GM18520 (cell line): Measurements from ENCODE around the gene PRPF6.

Source experiments
- ATAC-seq: cut with Tn5 transposase; IDR thresholded peaks from one replicate; pipeline ENCODE4 v1.9.1; 2021; ENCODE audit not compliant: unreplicated experiment

Gene PRPF6

DNA sequence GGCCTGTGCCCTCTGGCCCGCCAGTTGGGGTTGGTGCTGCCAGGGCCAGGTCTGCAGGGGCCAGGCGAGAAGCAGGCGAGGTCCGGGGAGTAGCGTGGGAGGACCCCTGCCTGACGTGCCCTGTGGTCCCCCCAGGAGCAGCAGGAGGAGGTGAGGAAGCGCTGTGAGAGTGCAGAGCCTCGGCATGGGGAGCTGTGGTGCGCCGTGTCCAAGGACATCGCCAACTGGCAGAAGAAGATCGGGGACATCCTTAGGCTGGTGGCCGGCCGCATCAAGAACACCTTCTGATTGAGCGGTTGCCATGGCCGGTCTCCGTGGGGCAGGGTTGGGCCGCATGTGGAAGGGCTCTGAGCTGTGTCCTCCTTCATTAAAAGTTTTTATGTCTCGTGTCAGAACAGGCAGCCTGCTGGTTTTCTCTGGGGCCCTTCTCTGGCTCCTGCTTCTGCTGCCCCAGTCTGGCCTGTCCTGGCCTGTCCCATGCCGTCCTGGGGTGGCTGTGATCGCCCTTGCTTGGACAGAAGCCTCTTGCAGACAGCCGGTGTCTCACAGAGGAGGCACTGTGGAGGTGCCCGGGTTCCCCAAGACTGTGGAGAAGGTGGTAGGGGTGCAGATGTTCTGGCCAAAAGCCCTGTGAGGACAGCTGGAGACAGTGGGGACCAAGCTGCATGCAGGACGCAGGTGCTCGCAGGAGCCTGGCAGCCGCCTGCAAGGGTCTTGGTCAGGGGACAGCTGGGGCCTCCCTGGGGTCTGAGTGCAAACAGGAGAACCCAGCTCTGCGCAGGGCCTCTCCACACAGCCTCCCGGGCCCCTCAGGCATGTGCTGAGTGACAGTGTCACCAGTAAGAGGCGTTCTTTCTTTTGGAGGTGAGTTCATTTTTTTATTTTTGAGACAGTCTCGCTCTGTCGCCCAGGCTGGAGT, 52.0 kb downstream of the PRPF6 start:
- no peak for ATAC-seq

DNA sequence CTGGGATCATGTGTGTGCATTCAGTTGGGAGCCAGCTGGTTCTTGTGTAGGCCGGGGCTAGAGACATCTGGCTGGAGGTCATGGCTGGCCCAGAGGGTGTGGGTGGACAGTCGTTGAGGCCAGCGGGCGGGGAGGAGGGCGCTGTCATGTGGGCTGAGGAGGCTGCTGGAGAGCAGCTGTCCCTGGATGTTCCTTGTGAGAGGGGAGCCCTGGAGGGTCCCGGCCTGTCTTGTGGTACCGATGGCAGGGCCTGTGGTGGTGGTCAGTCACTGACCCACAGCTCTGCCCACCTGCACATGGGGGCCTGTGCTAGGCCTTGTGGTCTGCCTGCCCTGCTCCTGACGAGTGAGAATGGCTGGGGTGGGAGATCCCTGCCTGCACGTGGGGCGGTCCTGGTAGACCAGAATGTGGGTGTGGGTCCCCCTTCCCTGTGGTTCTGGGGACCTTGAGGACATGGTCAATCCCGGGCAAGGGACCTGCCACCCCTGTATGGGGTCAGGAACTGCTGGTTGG, 53.1 kb downstream of the PRPF6 start:
- ATAC-seq, result no peak

DNA sequence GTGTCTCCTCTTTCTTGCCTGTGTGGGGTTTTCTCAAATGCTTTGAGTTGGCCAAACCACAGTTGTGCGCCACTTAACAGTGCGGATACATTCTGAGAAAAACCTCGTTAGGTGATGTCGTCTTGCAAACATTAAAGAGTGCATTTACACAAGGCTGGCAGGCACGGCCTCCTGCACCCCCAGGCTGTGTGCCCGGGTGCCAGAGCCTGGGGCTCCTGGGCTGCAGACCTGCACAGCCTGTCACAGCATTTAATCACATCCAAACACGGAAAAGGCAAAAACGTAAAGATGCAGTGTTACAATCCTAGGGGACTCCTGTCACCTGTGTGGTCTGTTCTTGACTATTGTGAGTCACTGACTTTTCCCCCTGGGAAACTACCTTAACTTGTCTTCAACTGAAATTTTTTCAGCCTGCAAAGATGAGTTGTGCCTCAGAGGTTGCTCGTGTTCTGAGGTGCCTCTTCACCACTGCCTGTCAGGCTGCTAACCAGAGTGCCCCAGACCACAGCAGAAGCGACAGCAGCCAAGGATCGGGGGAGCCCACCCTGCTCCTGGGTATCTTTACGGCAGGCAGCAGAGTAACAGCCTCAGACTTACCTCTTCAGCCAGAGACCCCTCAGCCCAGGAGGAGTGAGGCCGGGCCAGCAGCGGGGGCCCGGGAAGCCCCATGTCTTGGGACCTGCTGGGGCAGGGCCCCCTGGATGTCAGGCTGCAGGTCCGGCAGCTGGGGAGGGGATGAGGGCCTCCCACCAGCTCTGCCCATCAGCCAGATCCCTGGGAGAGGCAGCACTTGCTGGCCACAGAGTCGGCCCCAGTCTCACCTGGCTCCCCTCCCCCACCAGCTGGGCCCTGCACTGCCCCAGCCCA, 54.4 kb downstream of the PRPF6 start:
- no peak for ATAC-seq

DNA sequence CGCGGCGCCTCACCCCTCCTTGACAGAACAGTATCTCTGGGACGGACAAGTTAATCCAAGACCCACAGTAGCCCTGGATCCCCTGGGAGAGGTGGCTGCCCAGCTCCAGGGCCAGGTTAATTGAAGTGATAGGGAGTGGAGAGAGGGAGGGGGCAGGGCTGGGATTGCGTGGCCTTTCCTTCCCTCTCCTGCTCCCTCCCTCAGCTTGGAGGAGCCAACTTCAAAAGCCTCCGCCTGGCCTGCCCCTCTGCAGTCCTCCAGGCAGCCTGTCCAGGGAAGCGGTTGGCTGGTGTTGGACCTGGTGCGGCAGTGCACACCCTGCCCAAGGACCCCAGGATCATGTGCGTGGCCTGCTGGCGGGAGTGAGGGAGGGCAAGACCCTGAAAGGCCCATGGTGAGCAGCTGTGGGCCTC, 55.0 kb downstream of the PRPF6 start, which contains the start of gene C20orf204:
Gene C20orf204 (plus strand): TSS at position 250 of the 413 bp plus-strand sequence. CDS start 142 bp downstream, at position 392.
- ATAC-seq, result no peak

DNA sequence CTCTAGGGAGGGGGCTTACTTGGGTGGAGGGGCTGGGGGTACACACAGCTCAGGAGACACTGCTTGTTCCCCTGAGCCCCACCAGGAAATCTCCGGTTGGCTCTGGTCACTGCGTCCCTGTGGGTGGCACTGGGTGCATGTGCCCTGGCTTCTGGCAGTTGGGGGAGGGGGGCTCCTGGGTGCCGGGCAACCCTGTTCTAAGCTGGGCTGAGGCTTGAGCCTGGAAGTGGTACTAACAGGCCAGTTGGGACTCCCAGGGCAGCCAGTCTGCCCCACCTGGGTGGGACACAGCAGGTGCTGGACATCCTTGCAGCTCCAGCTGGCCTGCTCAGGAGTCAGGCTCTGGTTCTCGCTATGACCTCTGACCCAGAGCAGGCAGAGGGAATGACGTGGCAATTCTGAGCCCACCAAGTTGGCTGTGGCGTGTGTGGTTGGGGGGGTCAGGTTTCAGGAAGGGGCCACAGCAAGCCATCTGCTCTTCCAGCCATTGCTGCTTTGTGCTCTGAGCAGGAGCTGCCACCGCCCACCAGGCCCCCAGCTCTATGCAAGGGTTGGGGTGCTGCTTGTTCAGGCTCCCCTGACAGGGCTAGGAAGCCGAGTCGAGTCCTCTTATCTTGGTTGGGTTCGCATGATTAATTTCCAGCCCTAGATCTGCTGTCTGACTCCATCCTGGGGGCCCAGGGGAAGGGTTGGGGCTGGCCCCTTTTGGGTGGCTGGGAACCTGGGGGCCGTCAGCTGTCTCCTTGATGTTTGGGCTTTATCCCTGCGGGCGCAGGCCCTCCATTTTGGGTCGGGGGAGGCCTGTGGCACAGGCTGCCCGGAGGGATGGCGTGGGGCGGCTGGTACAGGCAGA, 55.6 kb downstream of the PRPF6 start:
- ATAC-seq, result no peak

DNA sequence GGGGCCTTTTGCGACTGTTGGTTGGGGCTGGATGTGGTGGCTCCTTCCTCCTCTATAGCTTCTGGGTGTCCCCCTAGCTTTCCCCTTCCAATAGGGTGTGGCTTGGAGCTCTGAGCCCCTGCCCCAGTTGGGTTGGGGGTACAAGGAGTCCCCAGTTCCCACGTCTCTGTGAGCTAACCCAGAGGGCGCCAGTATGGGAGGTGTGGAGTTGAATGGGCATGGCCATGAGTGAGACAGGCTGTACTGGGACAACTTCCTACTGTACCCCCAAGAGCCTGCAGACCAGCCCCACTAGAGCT, 56.2 kb downstream of the PRPF6 start:
- no peak for ATAC-seq

DNA sequence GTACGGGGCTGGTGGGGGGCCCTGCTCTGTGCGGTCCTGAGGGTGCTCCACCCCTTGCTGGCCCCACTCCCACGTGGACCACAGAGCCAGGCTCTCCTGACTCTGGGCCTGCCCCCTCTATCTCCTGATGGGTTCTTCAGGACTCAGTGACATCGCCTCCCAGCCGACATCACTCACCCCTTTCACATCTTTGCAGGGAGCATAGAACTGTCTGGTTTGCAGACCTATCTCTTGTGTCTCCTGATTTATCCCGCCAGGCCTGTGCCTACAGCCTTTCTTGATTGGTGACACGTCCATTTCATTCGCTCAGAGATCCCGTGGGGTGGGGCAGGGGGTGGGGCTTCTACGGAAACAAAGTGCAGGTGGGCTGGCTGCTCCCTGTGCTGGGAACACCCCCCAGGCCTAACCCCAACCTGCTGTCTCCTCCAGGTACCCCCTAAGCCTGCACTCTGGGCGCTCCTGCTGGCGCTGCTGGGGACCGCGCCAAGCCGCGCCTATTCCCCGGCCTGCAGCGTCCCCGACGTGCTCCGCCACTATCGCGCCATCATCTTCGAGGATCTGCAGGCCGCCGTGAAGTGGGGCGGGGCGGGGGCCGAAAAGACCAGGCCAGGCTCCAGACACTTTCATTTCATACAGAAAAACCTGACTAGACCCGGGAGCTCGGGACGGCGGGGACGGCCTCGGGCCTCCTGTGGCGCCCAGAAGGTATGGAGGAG, 56.7 kb downstream of the PRPF6 start:
- ATAC-seq, result no peak

DNA sequence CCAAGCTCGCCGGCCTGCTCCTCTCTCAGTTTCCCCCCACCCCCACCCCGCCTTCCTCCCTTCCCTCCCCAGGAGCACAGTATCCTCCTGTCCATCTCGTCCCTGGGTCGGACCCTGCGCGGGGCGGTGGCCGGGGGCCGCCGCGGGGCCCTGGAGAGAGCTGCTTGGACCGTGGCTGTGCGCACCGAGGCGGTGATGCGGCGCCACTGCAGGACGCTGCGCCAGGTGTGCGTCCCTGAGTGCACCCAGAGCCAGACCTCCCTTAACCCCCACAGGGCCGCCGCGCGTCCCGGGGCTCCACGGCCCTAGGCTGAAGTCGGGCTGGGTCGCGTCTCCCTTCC, 57.3 kb downstream of the PRPF6 start:
- ATAC-seq, result peak; percentile 17

DNA sequence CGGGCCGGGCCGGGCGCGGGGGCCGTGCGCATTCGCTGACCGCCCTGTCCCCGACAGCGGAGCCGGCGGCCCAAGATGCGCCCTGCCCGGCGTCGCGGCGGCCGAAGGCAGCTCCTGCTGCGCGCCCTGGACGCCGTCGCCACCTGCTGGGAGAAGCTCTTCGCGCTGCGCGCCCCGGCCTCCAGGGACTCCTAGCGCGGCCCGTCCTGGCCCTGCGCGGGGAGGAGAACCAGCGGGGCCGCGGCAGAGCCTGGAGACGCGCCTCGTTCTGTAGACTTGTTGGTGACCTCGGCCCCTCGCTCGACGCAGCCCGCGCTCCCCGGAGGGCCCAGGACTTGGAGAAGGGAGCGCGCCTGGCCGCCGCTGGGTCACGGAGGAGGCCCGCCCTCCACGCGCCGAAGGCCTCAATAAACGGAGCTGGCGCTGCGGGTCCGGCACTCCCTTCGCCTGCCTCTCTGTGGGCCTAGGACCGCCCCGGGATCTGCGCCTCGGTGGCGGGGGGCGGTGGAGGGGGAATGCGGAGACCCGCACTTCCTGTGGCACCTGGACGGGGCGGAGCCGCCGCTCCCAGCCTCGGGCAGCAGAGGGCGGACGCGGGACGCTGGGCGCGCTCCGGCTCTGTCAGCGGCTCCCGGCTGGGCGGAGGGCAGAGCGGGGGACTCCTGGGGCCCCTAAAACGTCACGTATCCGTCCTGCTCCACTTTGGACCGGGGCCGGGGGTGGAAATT, 57.8 kb downstream of the PRPF6 start:
- peak; percentile 29 for ATAC-seq

DNA sequence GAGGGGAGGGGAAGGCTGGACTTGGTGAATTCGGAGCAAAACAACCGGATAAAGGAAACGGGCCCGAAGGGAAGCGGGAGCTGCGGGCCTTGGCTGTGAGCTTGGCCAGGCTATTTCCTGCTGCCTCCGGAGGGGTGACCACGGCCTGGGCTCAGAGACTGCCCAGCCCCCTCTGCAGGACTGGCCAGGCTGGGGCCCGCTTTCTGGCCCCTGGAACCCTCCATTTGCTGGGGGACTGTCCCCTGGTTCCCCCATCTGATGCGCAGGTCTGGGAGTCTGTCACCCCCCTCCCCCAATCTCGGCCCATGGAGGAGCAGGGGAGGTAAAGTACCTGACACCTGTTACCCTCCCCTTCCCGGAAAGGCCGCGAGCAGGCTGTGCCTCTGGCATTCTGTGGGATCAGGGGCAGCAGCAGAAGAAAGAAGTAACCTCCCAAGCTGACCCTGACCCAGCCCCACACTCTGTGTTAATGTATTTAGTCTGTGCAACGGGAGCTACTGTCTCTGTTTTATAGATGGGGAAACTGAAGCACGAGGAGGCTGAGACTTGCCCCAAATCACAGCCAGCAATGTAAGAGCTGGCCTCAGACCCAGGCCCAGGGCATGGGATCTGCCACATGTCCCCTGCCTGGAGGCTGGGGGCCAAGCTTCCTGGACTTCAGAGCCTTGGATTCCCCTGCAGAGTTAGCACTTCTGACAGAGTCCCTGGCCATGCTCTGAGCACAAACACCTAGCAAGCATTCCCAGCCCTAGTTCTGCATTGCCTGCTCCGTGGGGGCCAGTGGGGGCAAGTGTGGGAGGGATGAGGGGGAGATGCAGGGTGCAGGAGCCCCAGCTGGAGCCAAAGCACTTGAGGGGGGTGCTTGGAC, 58.6 kb downstream of the PRPF6 start:
- no peak for ATAC-seq

DNA sequence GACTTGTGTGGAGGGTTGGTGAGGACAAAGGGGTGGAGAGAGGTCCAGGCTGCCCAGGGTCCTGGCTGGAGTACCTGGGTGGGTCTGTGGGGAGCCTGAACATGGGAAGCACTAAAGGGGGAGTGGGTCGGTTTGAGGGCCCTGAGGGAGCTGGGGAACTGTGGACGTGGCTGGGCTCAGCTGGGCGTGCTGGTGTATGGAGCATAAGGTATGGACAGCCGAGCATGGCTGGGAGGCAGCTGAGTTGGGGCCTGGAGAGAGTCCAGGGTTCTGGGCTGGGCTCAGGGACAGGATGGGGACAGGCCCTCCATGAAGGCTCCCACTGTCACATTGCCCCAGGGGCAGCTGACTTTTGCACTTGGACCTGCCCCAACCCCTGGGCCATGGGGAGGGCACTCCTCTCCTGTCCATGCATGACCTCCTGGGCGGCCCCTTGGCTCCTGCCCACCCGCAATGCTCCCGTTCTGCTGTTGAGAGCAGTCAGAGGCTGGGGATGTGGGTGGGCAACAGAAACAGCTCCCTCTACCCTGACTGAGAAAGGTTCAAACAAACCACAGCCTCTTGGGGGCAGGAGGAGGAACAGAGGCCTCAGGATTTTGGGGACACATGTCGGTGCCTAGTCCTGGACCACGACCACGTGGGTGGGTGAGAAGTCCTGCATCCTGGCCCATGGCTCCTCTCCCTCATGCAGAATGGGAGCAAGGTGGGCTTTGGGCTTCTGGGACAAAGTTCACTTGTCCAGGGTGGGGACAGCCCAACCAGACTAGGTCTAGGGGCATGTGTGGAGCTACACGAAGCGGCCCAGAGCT, 59.5 kb downstream of the PRPF6 start:
- no peak for ATAC-seq

DNA sequence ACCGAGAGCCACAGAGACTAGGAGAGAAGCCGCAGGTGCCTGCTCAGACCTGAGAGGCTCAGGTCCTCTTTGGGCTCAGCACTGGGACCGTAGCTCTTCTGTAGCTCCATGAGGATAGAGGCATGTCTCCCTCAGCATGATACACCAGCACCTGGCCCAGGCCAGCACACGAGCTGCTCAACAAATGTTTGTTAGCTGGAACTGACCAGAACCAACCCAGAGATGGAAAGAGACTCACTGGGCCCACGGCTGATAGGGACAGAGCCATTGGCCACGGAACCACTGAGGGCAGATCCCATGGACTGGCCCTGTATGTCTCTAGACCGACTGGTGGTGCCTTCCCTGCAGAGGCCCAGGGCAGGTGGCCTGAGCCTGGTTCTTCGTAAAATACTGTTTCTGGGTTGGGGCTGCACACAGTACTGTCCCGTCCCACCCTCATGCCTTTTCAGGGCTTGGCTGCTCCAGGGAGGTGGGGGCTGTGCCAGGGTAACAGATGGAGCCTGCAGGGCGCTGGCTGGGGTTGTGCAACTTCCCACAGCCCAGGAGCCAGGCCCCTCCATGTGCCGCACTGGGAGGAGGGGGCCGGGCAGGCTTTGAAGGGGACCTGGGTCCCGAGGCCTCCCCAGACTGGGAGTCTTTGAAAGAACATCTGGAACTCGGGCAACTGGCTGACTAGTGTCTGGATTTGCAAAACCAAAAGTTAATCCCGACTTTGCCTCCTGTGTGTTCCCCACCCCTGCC, 60.3 kb downstream of the PRPF6 start:
- no peak for ATAC-seq

DNA sequence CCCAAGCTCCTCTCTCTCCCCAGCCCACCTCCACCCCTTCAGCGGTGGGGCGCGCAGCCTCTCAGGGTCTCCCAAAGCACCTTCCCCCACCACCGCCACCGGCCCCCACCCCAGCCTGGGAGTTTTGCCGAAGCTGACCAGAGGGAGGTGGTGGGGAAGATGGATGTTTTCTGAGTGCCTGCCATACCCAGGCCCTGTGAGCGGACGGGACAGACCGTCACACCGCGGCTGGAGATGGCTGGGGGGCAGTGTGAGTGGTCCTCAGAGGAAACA, 60.8 kb downstream of the PRPF6 start:
- no peak for ATAC-seq

DNA sequence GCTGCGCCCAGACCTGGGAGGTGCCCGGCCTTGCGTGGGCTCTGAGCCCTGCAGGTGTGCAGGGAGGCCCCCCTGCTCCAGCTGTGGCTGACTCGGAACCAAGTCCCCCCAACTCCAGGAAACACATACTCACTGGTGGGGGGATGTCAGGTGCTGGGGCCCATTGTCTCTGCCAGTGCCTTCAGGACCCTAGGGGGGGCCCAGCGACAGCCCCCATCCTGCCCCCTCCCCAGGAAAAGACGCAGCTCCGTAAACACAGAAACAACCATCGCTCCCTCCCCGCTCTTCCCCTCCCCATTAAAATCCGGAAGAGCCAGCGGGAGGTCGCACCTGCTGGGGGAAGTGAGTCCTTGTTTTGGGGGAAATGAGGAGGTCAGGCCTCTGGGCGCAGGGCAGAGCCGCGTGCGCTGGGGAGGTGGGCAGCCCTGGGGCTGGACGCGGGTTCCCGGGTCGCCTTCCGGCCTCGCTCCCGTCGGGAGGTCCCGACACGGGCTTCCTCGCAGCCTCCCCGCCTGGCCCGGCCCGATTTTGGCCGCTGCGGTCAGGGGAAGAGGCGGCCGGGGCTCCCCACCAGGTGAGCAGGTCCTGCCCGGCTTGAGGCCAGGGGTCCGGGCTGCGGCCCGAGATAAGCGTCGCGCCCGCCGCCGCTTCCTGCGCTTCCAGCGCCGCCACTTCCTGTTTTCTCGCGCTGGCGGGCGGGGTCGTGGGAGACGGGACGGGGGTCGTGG, 61.3 kb downstream of the PRPF6 start:
- ATAC-seq, result no peak

DNA sequence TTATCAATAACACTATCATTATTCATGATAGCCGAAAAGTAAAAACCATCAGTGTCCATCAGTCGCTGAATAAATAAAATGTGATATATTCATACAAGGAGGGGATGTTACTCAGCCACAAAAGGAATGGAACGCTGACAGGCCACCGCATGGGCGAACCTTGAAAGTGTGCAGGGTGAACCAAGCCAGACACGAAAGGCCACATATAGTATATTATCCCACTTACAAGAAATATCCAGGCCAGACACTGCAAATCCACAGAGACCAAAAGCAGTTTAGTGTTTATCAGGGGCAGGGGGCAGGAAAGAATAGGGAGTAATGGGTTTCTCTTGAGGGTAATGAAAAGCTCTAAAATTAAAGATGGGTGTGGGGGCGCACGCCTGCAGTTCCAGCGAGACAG, 62.8 kb downstream of the PRPF6 start:
- no peak for ATAC-seq

DNA sequence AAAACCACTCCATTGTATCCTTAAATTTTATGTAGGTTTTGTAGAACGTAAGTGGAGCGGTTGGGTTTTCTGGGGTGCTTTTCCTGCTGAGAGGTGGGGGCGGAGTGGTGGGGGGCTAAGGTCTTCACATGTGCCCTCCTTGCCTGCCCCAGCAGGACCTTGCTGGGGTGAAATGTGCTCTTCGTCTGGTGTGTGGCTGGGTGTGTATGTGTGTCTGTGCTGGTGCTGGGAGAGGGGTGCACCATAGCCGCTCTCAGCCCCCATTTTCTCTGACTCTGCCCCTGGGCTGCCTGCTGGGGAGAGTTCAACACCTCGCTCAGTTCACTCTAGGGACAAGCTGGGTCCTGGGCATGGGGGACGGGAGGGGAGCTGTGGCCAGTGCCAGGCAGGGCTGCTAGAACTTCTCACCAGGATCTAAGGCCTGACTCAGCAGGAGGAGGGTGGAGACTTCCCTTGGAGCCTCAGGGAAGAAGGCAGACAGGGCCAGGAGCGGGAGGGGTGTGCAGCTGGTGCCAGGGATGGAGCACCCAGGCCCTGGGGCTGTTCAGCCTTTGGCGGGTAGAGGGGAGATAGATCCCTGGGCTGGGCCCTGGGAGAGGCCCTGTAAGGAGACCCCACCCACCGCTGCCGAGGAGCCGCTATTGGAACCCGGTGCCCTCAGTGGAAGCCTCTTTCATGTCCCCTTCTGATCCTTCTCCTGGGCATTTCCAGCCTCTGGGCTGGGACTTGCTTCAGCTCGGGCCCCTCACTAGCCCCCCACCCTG, 63.7 kb downstream of the PRPF6 start:
- ATAC-seq, result no peak
